ENCODE results near the gene RCCD1. TPM values are rescaled to one million over a fixed set of nuclear protein-coding genes. Genes with fewer than 3 reads are reported as not detected.

RCCD1 gene
- total and polyA plus RNA-seq, 2 of the 8 experiments (the other 6 are each of a cell fraction or from before 2014, with no cell fraction given), result 9.9 to 18.8 TPM

GRCh38 chr15:90981681-90982080, 27.0 kb downstream of the RCCD1 start:
- H3K14ac ChIP-seq (ENCODE audit: insufficient read length), result no peak overlapping the region
- DNase-seq (ENCODE audit: low read depth in 1 of 2, low spot score in 2 of 2), result no peak
- no peaks in the 10 kb centered on the region for H3K9me3 ChIP-seq (ENCODE audit: insufficient read depth in 2 of 2, low read depth in 1 of 2, low read length in 1 of 2)
- no peak overlapping the region for H4K8ac ChIP-seq (ENCODE audit: extremely low read depth, insufficient read depth, low read length)
- H3K27ac ChIP-seq (ENCODE audit: low read depth, low read length), result no peak overlapping the region
- no peak overlapping the region for H3K9ac ChIP-seq (replicated peaks in 1 of 4; ENCODE audit: extremely low read depth in 1 of 4, low read depth in 3 of 4, low read length in 3 of 4)
- no peak overlapping the region for H4K5ac ChIP-seq (ENCODE audit: insufficient read length, low read depth, low read length)
- POLR2A ChIA-PET (ENCODE audit: partially characterized antibody), result interaction anchor here (1.0 kb wide), 1 partner anchor 27 kb away, joined by 3 read pairs; the partner anchor contains the start of gene RCCD1
- H3K23ac ChIP-seq (ENCODE audit: insufficient read length), result no peak overlapping the region
- no peak overlapping the region for H4K91ac ChIP-seq (replicated peaks; ENCODE audit: insufficient read length, low read length)
- no peak overlapping the region for H2BK15ac ChIP-seq (ENCODE audit: low read length)
- no peak overlapping the region for H2AK5ac ChIP-seq (ENCODE audit: low read depth, low read length)
- H2BK120ac ChIP-seq (replicated peaks; ENCODE audit: low read depth, low read length), result no peak overlapping the region
- no peak for TF ChIP-seq POLR2A (IDR thresholded peaks at IDR 0.05; ENCODE audit: control extremely low read depth in 1 of 2, low read depth in 2 of 2, low read length in 2 of 2)
- peaks cover 43 to 76% (median 61%) of the 10 kb centered on the region in 4 experiments for H3K36me3 ChIP-seq (ENCODE audit: control insufficient read depth in 2 of 4, insufficient read depth in 4 of 4, low read length in 3 of 4)
- H2BK20ac ChIP-seq (ENCODE audit: low read length), result no peak overlapping the region
- no peak overlapping the region for H3K4me2 ChIP-seq (ENCODE audit: insufficient read depth in 1 of 2, low read depth in 2 of 2, low read length in 2 of 2)
- no peak overlapping the region for H3K4ac ChIP-seq (replicated peaks; ENCODE audit: insufficient read length, low read depth, low read length)
- no peak overlapping the region for H3K18ac ChIP-seq (ENCODE audit: extremely low read depth, low read length)
- no peak for FAIRE-seq
- H4K20me1 ChIP-seq (replicated peaks in 1 of 2; ENCODE audit: control insufficient read depth in 1 of 2, insufficient read depth in 2 of 2, low read length in 2 of 2), result peaks cover 2 to 6% of the 10 kb centered on the region in 2 experiments
- H3K56ac ChIP-seq (replicated peaks; ENCODE audit: insufficient read length, low read depth, low read length), result no peak overlapping the region
- WGBS, 2 experiments (ENCODE audit: extremely low coverage in 1 of 2, insufficient coverage in 1 of 2, insufficient read length in 1 of 2, insufficient replicate concordance in 2 of 2, low coverage in 1 of 2, low lambda C conversion rate in 2 of 2, missing lambda C conversion rate in 1 of 2), result 85% methylated on average over 6 of the region's 6 CpGs; no CpG with 5 or more reads in 1 of the 2 experiments
- H3K23me2 ChIP-seq (ENCODE audit: low read depth, low read length), result no peaks in the 10 kb centered on the region
- H3K27me3 ChIP-seq (replicated peaks in 1 of 4; ENCODE audit: control insufficient read depth in 3 of 4, extremely low read depth in 1 of 4, insufficient read depth in 3 of 4, low read length in 3 of 4), result no peaks in the 10 kb centered on the region
- no peak overlapping the region for H2BK5ac ChIP-seq (ENCODE audit: low read depth, low read length)
- CTCF ChIA-PET (ENCODE audit: partially characterized antibody), result interaction anchor here (0.9 to 2.4 kb wide), 6 partner anchors 9 to 50 kb away, joined by 3 to 8 read pairs (median 4); partner anchors contain the start of gene HDDC3
- H3K79me2 ChIP-seq (ENCODE audit: control insufficient read depth in 1 of 2, insufficient read depth in 2 of 2, low read length in 2 of 2), result peaks cover 8 to 29% of the 10 kb centered on the region in 2 experiments
- H2AFZ ChIP-seq (ENCODE audit: low read length), result no peak overlapping the region
- no peaks in the 10 kb centered on the region for H3K4me1 ChIP-seq (replicated peaks in 1 of 4; ENCODE audit: control insufficient read depth in 3 of 4, insufficient read depth in 4 of 4, low read length in 3 of 4)
- no peaks in the 10 kb centered on the region for H3K79me1 ChIP-seq (ENCODE audit: low read depth, low read length)
- no peak overlapping the region for H2BK12ac ChIP-seq (ENCODE audit: low read depth, low read length)
- H3K4me3 ChIP-seq (ENCODE audit: extremely low read depth in 1 of 4, insufficient read depth in 2 of 4, low read depth in 3 of 4, low read length in 4 of 4), result no peak overlapping the region

All from H1 (cell line).